ENCODE data around the gene SPACA5B.
"Not testable (repeated sequence)": the region's sequence is repeated elsewhere in the genome, so short reads cannot be mapped to it uniquely, and the experiment has no call there.

Gene SPACA5B

DNA sequence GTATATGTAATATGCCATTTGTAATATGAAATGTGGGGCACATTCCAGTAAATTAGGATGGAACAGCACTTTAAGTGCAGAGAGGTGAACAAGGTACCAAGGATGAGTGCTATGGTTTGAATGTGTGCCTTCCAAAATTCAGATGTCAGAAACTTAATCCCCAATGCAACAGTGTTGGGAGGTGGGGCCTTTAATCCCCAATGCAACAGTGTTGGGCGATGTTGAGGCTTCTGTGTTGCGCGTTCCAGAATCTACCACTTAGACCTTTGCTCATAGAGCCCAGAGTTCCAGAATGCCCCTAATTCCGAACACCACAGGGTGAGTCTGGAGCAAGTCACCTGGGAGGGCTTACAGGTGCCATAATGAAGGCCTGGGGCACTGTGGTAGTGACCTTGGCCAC lies at the start of gene SPACA5B:
Gene SPACA5B, plus strand, starts transcription at position 301 of the 400 bp plus-strand sequence. Its CDS starts 62 bp downstream, at position 363.
- DNase-seq, result not testable (repeated sequence)

- DNase-seq, result no peak
These were observed 47.2 kb upstream of the SPACA5B start for GRCh38 chrX:48083212-48083611.

- no peak for DNase-seq
These were observed 46.7 kb upstream of the SPACA5B start for GRCh38 chrX:48083706-48084105.

- no peak for DNase-seq
These were observed 44.3 kb upstream of the SPACA5B start for GRCh38 chrX:48086082-48086481.

GRCh38 chrX:48090123-48090522 lies 40.3 kb upstream of the SPACA5B start:
- DNase-seq, result no peak

DNA sequence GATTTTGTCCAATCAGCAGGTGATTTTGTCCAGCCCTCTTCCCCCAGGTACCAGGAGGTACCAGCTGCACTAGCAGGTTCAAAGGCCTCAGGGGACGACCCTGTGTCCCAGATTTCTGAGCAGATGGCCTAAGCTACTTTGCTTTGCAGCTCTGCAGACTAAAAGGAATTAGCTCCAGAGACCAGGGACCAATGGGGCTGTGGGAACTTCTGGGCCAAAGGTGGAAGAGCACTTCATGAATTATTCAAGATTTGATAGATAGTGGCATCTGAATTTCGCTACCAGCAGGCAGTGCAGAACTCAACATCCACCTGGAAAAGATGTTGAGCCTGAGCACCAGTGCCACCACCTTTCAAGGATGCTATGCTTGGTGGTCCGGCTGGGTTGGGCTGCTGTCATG lies 37.9 kb upstream of the SPACA5B start:
- not testable (repeated sequence) for DNase-seq

GRCh38 chrX:48101443-48101842 lies 29.0 kb upstream of the SPACA5B start:
- DNase-seq, result no peak

DNA sequence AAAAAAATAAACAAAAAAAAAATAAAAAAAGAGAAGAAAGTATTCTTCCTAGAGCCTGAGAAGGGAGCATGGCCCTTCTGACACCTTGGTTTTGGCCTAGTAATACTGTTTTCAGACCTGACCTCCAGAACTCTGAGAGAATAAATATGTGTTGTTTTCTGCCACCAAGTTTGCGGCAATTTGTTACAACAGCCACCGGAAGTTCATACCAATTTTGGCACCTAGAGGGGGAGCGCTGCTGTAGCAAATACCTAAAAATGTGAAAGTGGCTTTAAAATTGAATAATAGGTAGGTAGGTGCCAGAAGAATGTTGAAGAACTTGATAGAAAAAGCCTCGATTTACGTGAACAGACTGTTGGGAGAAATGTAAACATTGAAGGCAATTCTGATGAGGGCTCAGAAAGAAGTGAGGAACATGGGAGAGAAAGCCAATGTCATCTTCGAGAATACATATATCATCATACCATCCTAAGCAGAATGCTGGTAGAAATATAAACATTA lies 27.5 kb upstream of the SPACA5B start:
- DNase-seq, result no peak

DNA sequence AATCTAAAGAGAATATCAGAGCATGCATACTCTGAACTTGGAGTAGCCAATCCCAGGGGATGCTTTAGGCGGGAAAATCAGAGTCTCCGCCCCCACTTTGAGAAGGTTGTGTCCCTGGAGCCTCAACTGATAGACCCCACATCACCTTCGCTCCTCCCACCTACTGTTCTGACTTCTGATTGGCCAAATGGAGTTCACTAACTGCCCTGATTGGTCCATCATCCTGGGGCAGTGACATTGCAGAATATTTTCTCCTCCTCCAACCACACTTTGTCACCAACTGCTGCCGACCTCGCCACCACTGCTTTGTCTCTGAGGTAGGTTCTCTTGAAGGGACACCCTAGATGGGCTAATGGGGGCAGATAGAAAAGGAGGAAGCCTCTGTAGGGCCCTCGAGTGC lies 22.7 kb upstream of the SPACA5B start:
- no peak for DNase-seq

- not testable (repeated sequence) for DNase-seq
These were observed 5.1 kb upstream of the SPACA5B start for GRCh38 chrX:48125286-48125685.

- not testable (repeated sequence) for DNase-seq
These were observed 1.9 kb downstream of the SPACA5B start for GRCh38 chrX:48132308-48132844.

DNA sequence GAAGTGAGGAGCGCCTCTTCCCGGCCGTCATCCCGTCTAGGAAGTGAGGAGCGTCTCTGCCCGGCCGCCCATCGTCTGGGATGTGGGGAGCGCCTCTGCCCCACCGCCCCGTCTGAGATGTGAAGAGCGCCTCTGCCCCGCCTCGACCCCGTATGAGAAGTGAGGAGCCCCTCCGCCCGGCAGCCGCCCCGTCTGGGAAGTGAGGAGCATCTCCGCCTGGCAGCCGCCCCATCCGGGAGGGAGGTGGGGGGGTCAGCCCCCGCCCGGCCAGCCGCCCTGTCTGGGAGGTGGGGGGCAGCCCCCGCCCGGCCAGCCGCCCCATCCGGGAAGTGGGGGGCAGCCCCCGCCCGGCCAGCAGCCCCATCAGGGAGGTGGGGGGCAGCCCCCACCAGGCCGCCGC lies 8.7 kb downstream of the SPACA5B start:
- not testable (repeated sequence) for DNase-seq

GRCh38 chrX:48141810-48142508 lies 11.5 kb downstream of the SPACA5B start:
- not testable (repeated sequence) for DNase-seq

DNA sequence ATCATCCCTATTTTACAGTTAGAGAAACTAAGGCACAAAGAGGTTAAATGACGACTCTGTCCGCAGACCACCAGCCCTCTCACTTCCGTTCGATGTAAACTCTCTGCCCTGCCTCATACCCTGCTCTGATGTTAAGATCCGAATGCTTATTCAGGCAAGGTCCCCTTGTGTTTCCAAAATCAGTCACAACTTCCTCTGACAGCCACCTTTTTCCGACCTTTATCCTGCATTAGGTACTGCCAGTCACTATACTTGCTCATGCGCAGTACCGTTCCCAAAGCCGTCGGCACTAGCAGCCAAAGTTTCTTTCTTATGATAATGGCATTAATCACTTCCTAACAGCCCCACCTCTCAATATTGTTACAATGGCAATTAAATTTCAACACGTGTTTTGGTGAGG lies 12.3 kb downstream of the SPACA5B start:
- DNase-seq, result not testable (repeated sequence)

GRCh38 chrX:48153769-48154168 lies 23.3 kb downstream of the SPACA5B start:
- DNase-seq, result no peak

- no peak for DNase-seq
These were observed 24.4 kb downstream of the SPACA5B start for GRCh38 chrX:48154796-48155195.

DNA sequence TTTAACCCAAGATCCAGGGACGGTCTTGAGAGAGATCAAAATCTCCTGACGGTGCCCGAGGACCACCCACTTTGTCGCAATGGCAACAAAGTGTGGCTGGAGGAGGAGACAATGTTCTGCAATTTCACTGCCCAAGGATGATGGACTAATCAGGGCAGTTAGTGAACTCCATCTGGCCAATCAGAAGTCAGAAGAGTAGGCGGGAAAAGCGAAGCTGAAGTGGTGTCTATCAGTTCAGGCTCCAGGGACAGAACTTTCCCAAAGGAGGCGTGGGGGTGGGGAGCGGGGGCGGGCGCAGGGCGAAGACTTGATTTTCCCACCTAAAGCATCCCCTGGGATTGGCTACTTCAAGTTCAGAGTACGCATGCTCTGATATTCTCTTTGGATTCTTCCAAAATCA lies 25.6 kb downstream of the SPACA5B start:
- no peak for DNase-seq

DNA sequence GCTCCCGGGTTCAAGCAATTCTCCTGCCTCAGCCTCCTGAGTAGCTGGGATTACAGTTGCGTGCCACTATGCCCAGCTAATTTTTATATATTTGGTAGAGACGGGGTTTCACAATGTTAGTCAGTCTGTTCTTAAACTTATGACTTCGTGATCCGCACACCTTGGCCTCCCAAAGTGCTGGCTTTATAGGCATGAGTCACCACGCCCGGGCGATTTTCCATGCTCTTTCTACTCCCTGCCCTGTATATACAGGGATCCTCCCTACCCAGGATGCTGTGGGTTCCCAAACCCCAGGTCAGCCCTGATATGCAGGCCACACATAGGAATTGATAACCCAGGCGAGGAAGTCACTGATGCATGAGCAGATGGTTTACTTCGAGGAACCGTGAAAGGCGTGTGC lies 34.8 kb downstream of the SPACA5B start:
- DNase-seq, result no peak

DNA sequence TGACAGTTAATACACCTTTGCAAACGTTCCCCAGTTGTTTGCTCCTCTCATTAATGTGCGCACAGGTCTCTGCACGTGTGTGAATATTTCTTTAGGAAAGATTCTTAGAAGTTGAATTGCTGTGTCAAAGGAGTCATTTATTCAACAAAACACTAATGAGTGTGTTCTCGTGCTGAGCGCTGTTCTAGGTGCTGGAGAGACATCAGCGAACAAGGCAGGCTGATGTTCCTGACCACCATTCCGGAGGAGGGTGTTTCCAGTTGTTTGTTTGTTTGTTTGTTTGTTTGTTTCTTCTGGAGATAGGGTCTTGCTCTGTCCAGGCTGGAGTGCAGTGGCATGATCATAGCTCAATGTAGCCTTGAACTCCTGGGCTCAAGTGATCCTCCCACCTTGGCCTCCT lies 35.9 kb downstream of the SPACA5B start:
- DNase-seq, result not testable (repeated sequence)

DNA sequence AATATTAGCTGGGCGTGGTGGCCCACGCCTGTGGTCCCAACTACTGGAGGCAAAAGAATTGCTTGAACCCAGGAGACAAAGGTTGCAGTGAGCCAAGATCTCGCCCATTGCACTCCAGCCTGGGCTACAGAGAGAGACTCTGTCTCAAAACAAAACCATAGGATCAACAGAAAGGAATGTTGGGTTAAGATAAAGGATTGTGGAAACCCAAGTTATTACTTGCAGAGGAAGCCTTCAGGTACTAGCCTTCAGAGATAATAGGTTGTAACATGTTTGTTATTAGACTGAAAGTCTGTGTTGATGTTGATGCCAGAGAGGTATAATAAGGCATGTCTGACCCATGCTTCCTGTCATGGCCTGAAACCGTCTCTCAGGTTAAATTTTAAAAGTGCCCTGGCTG lies 49.3 kb downstream of the SPACA5B start:
- DNase-seq, result no peak

DNA sequence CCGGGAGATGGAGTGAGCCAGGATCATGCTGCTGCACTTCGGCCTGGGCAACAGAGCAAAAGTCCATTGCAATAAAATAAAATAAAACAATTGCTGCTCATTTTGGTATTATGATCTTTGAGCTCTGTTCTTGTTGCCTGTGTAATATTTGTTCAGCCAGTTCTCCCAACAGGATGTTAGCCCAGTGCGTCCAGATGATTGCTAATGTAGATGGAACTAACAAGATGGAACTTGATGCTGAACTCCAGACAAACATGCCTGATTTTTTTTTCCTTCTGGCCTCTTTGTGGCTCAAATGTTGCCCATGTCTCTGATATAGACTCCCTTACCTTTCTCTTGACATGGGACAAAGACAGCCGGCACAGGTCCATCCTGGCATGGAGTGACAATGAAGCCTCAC lies 50.4 kb downstream of the SPACA5B start:
- DNase-seq, result no peak

GRCh38 chrX:48181882-48182281 lies 51.5 kb downstream of the SPACA5B start:
- DNase-seq, result not testable (repeated sequence)

Measured in NCI-H187 treated with DMSO at 0.1 percent for 48 hours (cell line).